ENCODE results near the gene NUP43. TPM values are rescaled to one million over a fixed set of nuclear protein-coding genes. Genes with fewer than 3 reads are reported as not detected.

NUP43 gene
- total RNA-seq, 1 donor, result 17.7 TPM

DNA sequence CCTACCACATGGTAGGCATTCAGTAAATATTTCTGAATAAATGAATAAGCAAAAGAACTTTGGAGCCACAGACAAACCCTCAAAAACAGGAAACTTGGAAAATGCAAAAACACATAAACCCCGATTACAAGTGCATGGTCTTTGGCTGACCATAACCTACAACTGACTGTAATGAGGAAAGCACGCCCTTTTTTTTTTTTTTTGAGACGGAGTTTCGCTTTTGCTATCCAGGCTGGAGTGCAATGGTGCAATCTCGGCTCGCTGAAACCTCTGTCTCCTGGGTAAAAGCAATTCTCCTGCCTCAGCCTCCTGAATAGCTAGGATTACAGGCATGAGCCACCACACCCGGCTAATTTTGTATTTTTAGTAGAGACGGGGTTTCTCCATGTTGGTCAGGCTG is 16.5 kb downstream of the NUP43 start:
- Histone ChIP-seq H3K4me2 (ENCODE audit: insufficient read depth, low read length) (no peak overlapping the region), H3K4me1 (ENCODE audit: insufficient read depth, low read length) (no peaks in the 10 kb centered on the region), H4K20me1 (ENCODE audit: insufficient read depth, low read length) (no peaks in the 10 kb centered on the region), H3K4me3 (ENCODE audit: insufficient read depth, low read length) (no peak overlapping the region), H3K27me3 (ENCODE audit: insufficient read depth, low read length) (no peaks in the 10 kb centered on the region), H3K79me2 (ENCODE audit: insufficient read depth, low read length) (no peaks in the 10 kb centered on the region), H3K9me3 (ENCODE audit: low read depth, low read length) (no peaks in the 10 kb centered on the region), H2AFZ (ENCODE audit: low read length) (no peak overlapping the region), H3K27ac (ENCODE audit: low read depth, low read length) (no peak overlapping the region), H3K36me3 (ENCODE audit: insufficient read depth, low read length) (peaks cover 42% of the 10 kb centered on the region)
- TF ChIP-seq, protein P1, sequence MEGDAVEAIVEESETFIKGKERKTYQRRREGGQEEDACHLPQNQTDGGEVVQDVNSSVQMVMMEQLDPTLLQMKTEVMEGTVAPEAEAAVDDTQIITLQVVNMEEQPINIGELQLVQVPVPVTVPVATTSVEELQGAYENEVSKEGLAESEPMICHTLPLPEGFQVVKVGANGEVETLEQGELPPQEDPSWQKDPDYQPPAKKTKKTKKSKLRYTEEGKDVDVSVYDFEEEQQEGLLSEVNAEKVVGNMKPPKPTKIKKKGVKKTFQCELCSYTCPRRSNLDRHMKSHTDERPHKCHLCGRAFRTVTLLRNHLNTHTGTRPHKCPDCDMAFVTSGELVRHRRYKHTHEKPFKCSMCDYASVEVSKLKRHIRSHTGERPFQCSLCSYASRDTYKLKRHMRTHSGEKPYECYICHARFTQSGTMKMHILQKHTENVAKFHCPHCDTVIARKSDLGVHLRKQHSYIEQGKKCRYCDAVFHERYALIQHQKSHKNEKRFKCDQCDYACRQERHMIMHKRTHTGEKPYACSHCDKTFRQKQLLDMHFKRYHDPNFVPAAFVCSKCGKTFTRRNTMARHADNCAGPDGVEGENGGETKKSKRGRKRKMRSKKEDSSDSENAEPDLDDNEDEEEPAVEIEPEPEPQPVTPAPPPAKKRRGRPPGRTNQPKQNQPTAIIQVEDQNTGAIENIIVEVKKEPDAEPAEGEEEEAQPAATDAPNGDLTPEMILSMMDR (IDR thresholded peaks at IDR 0.05; ENCODE audit: extremely low read depth, low read depth, low read length), result no peak
- no peak for DNase-seq (ENCODE audit: insufficient read length, low spot score, missing footprints)

DNA sequence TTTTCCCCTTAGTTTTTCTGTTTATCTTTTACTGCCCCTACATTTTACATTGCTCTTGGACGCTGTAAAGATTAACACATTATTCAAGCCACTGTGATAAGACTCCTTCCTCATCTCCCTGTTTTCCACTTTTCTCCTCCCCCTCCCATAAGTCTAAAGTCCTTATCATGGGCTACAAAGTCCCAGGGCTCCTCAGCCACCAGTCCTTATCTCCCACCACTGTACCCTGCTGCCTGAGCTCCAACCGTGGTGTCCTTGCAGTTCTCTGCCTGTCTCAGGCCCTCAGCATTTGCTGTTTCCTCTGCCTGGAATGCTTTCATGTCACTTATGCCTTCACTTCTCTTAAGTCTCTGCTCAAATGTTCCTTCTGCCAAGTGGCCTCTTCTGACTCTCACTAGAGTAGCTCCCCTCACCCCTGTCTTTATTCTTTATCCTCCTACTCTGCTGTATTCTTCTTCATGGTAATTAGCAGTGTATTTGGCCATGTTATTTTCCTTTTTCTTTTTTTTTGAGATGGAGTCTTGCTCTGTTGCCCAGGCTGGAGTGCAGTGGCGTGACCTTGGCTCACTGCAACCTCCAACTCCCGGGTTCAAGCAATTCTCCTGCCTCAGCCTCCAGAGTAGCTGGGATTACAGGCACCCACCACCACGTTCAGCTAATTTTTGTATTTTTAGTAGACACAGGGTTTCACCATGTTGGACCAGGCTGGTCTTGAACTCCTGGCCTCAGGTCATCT is 17.7 kb downstream of the NUP43 start:
- Histone ChIP-seq H3K27ac (ENCODE audit: low read depth, low read length) (no peak overlapping the region), H2AFZ (ENCODE audit: low read length) (no peak overlapping the region), H3K27me3 (ENCODE audit: insufficient read depth, low read length) (no peaks in the 10 kb centered on the region), H3K79me2 (ENCODE audit: insufficient read depth, low read length) (no peaks in the 10 kb centered on the region), H4K20me1 (ENCODE audit: insufficient read depth, low read length) (no peaks in the 10 kb centered on the region), H3K4me1 (ENCODE audit: insufficient read depth, low read length) (peaks cover 3% of the 10 kb centered on the region), H3K4me3 (ENCODE audit: insufficient read depth, low read length) (no peak overlapping the region), H3K36me3 (ENCODE audit: insufficient read depth, low read length) (peaks cover 41% of the 10 kb centered on the region), H3K9me3 (ENCODE audit: low read depth, low read length) (no peaks in the 10 kb centered on the region), H3K4me2 (ENCODE audit: insufficient read depth, low read length) (no peak overlapping the region)
- TF ChIP-seq, protein P1 (IDR thresholded peaks at IDR 0.05; ENCODE audit: extremely low read depth, low read depth, low read length), result no peak
- DNase-seq (ENCODE audit: insufficient read length, low spot score, missing footprints), result no peak

DNA sequence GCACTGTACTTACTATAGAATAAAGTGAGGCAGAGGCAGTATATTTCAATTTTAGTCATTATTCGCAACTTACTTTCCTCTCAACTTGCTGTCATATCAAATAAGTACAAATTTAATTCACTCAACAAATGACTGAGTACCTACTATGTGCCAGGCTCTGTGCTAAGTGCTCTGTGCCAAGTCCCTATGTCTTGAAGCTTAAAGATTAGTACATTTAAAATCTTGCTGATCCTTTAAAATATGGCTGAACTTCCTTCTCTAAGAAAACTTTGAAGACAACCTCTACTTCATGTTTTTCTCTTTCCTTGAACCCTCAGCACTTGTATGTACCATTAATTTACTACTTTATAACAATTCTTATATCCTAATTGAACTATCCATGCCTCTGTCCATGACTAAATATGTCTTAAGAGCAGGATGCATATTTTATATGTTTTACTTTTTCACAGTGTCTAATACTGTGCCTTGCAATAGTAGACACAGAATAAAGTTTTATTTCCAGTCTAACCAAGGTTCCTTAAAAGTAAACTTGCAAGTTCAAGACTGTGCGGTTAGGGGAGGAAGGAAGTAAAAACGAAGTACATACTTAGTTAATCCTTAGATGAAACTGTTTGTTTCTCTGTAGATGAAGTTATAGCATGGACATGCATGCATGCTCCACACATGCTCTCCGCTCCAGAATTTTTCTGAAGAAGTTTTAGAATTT is 18.4 kb downstream of the NUP43 start:
- no peaks in the 10 kb centered on the region for H3K79me2 ChIP-seq (ENCODE audit: insufficient read depth, low read length)
- no peaks in the 10 kb centered on the region for H3K9me3 ChIP-seq (ENCODE audit: low read depth, low read length)
- H3K27me3 ChIP-seq (ENCODE audit: insufficient read depth, low read length), result no peaks in the 10 kb centered on the region
- H3K36me3 ChIP-seq (ENCODE audit: insufficient read depth, low read length), result peaks cover 41% of the 10 kb centered on the region
- no peaks in the 10 kb centered on the region for H4K20me1 ChIP-seq (ENCODE audit: insufficient read depth, low read length)
- TF ChIP-seq, protein P1 (IDR thresholded peaks at IDR 0.05; ENCODE audit: extremely low read depth, low read depth, low read length), result no peak
- H3K4me1 ChIP-seq (ENCODE audit: insufficient read depth, low read length), result peaks cover 4% of the 10 kb centered on the region
- no peak overlapping the region for H3K4me2 ChIP-seq (ENCODE audit: insufficient read depth, low read length)
- no peak overlapping the region for H3K27ac ChIP-seq (ENCODE audit: low read depth, low read length)
- no peak overlapping the region for H3K4me3 ChIP-seq (ENCODE audit: insufficient read depth, low read length)
- DNase-seq (ENCODE audit: insufficient read length, low spot score, missing footprints), result peak; percentile 62
- no peak overlapping the region for H2AFZ ChIP-seq (ENCODE audit: low read length)

DNA sequence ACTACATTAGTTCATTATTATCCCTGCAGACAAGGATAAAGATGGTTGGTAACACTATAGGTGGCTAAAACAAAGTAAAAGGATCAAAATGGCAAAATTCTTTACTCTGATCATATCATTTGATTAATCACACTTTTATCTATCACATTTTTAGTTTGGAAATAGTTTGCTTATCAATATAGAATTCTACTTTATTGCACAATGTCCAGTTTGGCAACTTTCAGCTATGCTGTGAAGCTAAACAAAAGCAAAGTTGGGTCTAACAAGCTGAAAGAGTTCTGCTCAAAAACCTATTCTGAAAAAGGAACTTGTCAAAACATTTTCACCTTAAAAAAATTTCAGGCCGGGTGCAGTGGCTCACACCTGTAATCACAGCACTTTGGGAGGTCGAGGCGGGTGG is 20.5 kb downstream of the NUP43 start:
- Histone ChIP-seq H3K36me3 (ENCODE audit: insufficient read depth, low read length) (peaks cover 33% of the 10 kb centered on the region), H4K20me1 (ENCODE audit: insufficient read depth, low read length) (no peaks in the 10 kb centered on the region), H3K27ac (ENCODE audit: low read depth, low read length) (no peak overlapping the region), H3K4me1 (ENCODE audit: insufficient read depth, low read length) (peaks cover 4% of the 10 kb centered on the region), H3K9me3 (ENCODE audit: low read depth, low read length) (no peaks in the 10 kb centered on the region), H3K4me3 (ENCODE audit: insufficient read depth, low read length) (no peak overlapping the region), H3K27me3 (ENCODE audit: insufficient read depth, low read length) (no peaks in the 10 kb centered on the region), H2AFZ (ENCODE audit: low read length) (no peak overlapping the region), H3K79me2 (ENCODE audit: insufficient read depth, low read length) (no peaks in the 10 kb centered on the region), H3K4me2 (ENCODE audit: insufficient read depth, low read length) (no peak overlapping the region)
- TF ChIP-seq, protein P1 (IDR thresholded peaks at IDR 0.05; ENCODE audit: extremely low read depth, low read depth, low read length), result no peak
- no peak for DNase-seq (ENCODE audit: insufficient read length, low spot score, missing footprints)
